Measurements from ENCODE around the gene OS9.

OS9 gene

GRCh38 chr12:57759360-57759980 lies 65.5 kb downstream of the OS9 start:
- in situ Hi-C loops (cut with HindIII; ENCODE audit: low pct_ligation_motif_present, low pct_unique_long_range_greater_than_20kb, low sequenced_read_pairs): no loop called here
- peak; percentile 67 for DNase-seq

- DNase-seq: no peak
- in situ Hi-C loops (cut with HindIII; ENCODE audit: low pct_ligation_motif_present, low pct_unique_long_range_greater_than_20kb, low sequenced_read_pairs): no loop called here
Observed at GRCh38 chr12:57760347-57760982, 66.5 kb downstream of the OS9 start.

GRCh38 chr12:57761391-57761998 lies 67.6 kb downstream of the OS9 start:
- in situ Hi-C loops (cut with HindIII; ENCODE audit: low pct_ligation_motif_present, low pct_unique_long_range_greater_than_20kb, low sequenced_read_pairs): no loop called here
- DNase-seq: no peak

- in situ Hi-C loops (cut with HindIII; ENCODE audit: low pct_ligation_motif_present, low pct_unique_long_range_greater_than_20kb, low sequenced_read_pairs): no loop called here
- no peak for DNase-seq
Observed at GRCh38 chr12:57762463-57762862, 68.5 kb downstream of the OS9 start.

GRCh38 chr12:57763881-57764661 lies 70.1 kb downstream of the OS9 start:
- DNase-seq: no peak
- in situ Hi-C loops (cut with HindIII; ENCODE audit: low pct_ligation_motif_present, low pct_unique_long_range_greater_than_20kb, low sequenced_read_pairs): no loop called here

GRCh38 chr12:57764662-57765002 lies 70.7 kb downstream of the OS9 start:
- no peak for DNase-seq
- in situ Hi-C loops (cut with HindIII; ENCODE audit: low pct_ligation_motif_present, low pct_unique_long_range_greater_than_20kb, low sequenced_read_pairs): no loop called here

GRCh38 chr12:57765003-57765697 lies 71.2 kb downstream of the OS9 start:
- peak; percentile 65 for DNase-seq
- in situ Hi-C loops (cut with HindIII; ENCODE audit: low pct_ligation_motif_present, low pct_unique_long_range_greater_than_20kb, low sequenced_read_pairs): no loop called here

- in situ Hi-C loops (cut with HindIII; ENCODE audit: low pct_ligation_motif_present, low pct_unique_long_range_greater_than_20kb, low sequenced_read_pairs): no loop called here
Observed at GRCh38 chr12:57765698-57766463, 71.9 kb downstream of the OS9 start.

GRCh38 chr12:57766464-57767304 lies 72.8 kb downstream of the OS9 start, which contains the start of gene CYP27B1:
Gene CYP27B1 (minus strand): TSS chr12:57767078. CDS start chr12:57767041, 37 bp downstream.
- DNase-seq: peak; percentile 52
- in situ Hi-C loops (cut with HindIII; ENCODE audit: low pct_ligation_motif_present, low pct_unique_long_range_greater_than_20kb, low sequenced_read_pairs): no loop called here

More at GRCh38 chr12:57765698-57766463, 71.9 kb downstream of the OS9 start:
- DNase-seq: no peak

- DNase-seq: no peak
Observed at GRCh38 chr12:57767305-57767698, 73.4 kb downstream of the OS9 start.

GRCh38 chr12:57767876-57768275 lies 73.9 kb downstream of the OS9 start:
- in situ Hi-C loops (cut with HindIII; ENCODE audit: low pct_ligation_motif_present, low pct_unique_long_range_greater_than_20kb, low sequenced_read_pairs): no loop called here
- no peak for DNase-seq

More at GRCh38 chr12:57767305-57767698, 73.4 kb downstream of the OS9 start:
- in situ Hi-C loops (cut with HindIII; ENCODE audit: low pct_ligation_motif_present, low pct_unique_long_range_greater_than_20kb, low sequenced_read_pairs): no loop called here

- no peak for DNase-seq
- in situ Hi-C loops (cut with HindIII; ENCODE audit: low pct_ligation_motif_present, low pct_unique_long_range_greater_than_20kb, low sequenced_read_pairs): no loop called here
Observed at GRCh38 chr12:57769594-57769993, 75.7 kb downstream of the OS9 start.

- no peak for DNase-seq
- in situ Hi-C loops (cut with HindIII; ENCODE audit: low pct_ligation_motif_present, low pct_unique_long_range_greater_than_20kb, low sequenced_read_pairs): no loop called here
Observed at GRCh38 chr12:57770734-57771133, 76.8 kb downstream of the OS9 start.

Measured in ACHN (cell line).